Stimulated activated CD4-positive, alpha-beta T cell treated with anti-CD3 and anti-CD28 coated beads, Interleukin-2, amount 100 ng/mL, for 48 hours (primary cell): ENCODE results near the gene PRDX6.
"Not testable (repeated sequence)": the region's sequence is repeated elsewhere in the genome, so short reads cannot be mapped to it uniquely, and the experiment has no call there.

Source experiments
- DNase-seq, 2 donors: peaks; one replicate each; pipeline ENCODE4 v3.0.0-alpha.2; 2020

PRDX6 gene

DNA sequence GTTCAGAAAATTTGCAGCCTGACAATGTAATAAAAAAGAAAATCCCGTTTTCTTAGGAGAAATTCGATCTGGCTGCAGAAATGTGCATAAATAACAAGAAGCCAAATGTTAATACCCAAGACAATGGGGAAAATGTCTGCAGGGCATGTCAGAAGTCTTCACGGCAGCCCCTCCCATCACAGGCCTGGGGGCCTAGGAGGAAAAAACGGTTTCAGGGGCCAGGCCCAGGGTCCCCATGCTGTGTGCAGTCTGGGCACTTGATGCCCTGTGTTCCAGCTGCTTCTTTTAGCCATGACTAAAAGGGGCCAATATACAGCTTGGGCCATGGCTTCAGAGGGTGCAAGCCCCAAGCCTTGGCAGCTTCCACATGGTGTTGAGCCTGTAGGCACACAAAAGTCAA lies 6.5 kb upstream of the PRDX6 start:
- DNase-seq, result no peak

DNA sequence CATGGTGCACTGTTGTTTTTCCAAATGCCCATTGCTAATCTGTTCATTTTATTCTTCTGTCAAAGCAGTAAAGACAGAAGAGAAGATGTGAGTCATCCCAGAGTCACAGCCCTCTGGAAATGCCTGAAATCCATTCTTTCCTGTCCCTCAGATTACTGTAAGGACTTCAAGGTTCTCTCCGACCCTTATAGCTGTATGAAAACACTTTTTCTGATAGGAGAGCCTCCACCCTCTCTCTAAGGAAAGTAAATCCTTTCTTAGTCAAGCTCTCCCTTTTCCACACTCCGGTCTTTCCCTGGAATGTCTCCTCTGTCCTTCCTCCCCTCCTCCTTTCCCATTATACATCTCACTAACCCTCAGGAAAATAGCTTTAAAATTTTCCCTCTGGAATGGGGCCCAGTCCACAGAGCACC lies 3.5 kb upstream of the PRDX6 start:
- no peak for DNase-seq

DNA sequence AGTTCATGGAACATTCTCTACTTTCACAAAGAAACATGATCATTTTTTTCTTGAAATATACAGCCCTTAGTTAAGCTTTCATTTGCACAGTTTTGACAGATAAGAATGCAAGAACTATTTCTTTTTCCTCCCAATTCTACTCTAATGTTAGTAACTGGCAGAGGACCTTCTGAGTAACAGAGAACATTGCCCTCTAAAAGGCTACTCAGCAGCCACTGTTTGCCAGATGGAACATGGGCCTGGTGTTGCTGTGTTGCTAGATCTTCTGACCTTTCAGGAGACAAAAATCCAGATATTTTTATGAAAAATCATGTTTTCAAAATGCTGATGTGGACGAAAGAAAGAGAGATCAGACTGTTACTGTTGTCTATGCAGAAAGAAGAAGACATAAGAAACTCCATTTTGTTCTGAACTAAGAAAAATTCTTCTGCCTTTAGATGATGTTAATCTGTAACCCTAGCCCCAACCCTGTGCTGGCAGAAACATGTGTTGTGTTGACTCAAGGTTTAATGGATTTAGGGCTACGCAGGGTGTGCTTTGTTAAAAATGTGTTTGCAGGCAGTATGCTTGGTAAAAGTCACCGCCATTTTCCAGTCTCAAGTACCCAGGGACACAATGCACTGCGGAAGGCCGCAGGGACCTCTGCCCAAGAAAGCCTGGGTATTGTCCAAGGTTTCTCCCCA lies 2.9 kb upstream of the PRDX6 start:
- no peak for DNase-seq

DNA sequence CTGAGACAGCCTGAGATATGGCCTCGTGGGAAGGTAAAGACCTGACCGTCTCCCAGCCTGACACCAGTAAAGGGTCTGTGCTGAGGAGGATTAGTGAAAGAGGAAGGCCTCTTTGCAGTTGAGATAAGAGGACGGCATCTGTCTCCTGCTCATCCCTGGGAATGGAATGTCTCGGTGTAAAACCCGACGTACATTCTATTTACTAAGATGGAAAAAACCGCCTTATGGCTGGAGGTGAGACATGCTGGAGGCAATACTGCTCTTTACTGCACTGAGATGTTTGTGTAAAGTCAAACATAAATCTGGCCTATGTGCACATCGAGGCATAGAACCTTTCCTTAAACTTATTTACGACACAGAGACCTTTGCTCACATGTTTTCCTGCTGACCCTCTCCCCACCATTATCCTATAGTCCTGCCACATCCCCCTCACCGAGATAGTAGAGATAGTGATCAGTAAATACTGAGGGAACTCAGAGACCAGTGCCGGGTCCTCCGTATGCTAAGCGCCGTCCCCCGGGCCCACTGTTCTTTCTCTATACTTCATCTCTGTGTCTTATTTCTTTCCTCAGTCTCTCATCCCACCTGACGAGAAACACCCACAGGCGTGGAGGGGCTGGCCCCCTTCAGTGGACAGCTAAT lies 2.2 kb upstream of the PRDX6 start:
- DNase-seq, result not testable (repeated sequence)

DNA sequence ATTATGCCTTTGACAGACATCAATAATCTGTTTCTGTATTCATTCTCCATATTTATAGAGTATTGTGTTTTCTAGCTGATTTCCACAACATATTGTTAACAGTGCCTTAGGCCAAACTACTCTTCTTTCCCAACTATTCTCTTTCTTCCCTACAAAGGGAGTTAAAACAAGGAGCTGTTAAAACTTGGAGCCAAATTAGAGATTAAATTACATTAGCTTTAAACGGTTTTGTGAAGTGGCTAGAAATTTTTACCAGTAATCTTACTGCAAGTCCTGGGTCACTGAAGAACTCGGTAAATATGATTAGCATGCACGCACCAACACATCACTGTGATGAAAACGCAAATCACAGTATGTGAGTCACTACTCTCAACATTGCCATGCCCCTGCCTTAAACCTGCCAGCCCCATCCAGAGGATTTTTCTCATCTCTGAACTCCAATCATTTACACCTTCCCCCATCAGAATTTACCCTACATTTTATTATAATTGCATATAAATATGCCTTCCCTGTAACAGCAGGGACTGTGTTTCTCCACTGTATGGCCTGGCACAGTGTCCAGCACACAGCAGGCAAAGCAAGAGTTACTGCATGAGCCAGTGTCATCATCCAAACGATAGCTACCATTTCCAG lies 1.5 kb upstream of the PRDX6 start:
- DNase-seq, result no peak

DNA sequence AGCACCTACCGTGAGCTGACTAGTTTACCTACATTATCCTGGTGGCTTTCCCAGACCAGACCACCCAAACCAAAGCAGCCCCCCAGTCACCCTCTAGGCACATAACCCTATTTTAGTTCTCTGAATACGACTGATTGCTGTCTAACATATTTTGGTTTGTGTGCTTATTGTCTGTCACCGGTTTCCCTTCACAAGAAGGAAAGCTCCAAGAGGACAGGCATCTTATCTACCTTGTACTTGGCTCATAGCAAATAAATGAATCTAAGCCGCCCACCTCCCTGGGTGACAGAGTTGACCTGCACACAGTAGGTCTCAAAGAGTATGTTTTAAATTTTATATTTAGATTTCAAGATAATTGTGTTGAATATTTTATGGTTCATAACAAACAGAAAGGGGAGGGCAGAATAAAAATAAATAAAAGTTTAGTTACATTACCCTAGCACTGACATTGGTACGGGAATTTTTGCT lies 904 bp upstream of the PRDX6 start:
- no peak for DNase-seq

DNA sequence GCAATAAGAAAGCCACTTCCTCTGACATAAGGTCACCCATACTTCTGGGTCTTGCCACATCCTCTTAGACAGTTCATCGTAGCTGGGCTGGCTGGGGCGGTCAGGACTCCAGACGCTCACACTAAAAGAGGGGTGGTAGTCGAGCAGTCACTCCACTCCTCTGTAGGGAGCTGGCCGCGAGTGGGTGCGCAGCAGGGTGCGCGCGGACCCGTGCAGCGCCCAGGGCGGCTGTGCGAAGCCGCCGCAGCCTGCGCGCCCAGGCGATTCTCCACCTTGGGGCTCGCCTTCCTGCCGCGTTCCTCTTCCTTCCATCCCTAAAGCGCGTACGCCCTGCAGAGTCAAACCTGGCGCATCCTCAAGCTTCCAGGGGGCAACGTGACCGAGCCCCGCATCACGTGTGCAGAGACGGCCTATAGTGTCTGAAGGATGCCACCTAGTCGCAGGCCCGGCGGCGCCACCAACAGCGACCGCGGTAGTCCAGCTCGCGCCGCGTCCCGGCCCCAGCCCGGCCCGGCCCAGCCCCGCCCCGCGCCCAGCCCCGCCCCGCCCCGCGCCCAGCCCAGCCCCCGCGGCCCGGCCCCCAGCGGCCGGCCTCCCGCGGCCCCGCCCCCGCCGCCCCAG lies 360 bp upstream of the PRDX6 start:
- peak; percentile 75 to 80 for DNase-seq

DNA sequence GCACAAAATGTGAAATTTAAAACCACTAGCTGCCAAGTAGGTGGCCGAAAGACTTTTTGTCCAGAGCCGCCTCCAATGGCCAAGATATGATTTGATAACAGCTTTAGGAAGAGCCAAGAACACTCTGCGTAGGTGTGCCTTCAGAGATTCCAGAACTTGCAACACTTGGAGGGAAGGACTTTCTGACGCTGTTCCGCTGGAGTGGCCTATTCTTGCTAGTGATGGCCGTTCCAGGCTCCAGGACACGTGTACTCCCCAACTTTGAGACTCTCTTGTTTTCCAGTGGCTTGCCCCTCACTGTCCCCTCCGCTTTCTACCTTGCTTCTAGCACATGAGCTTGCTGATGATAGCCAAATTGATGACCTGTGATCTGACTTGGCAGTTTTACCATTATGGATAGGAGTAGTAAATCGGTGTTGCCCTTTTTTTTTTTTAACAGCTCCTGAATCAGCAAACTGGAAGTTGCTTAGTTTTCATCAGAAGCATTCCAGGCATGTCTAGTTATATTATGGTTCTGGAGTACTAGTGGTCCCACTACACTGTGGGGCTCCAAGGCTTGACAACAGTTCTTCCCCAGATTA lies 1.0 kb downstream of the PRDX6 start:
- no peak for DNase-seq

DNA sequence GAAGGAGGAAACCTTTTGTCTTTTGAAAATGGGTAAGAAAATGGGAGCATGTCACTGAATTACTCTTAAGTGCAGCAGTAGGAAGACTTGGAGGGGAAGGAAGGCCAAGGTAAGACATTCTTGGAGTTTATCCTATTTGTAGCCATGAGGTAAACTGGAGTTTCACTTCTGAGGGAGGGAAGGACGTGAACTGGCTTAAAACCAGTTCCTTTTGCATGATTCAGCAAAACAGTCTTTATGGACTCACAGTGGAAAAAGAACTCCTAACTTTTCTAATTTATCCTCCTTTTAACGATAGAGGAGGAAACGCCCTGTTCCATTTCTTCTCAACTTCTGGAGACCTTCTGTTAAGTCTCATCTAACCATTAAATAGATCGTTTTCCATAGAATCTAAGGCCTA lies 2.5 kb downstream of the PRDX6 start:
- no peak for DNase-seq

DNA sequence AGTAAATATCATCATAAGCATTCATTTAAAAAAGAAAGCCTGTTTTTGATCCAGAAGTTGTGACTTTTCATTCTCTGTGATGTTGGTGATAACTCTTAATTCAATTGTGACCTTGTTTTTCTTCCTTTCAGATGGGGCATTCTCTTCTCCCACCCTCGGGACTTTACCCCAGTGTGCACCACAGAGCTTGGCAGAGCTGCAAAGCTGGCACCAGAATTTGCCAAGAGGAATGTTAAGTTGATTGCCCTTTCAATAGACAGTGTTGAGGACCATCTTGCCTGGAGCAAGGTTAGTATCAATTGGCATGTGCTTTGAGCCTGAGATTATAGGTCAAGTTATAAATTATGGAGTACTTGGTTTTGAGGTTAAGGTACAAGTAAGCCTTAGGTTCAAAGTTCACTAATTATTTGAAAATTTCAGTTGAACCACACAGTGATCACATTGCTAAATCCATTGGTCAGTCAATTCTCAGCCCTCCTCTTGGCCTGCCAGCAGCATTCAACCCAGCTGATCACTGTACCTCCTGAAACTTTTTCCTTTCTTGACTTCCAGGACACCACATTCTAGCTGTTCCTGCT lies 4.1 kb downstream of the PRDX6 start:
- no peak for DNase-seq

DNA sequence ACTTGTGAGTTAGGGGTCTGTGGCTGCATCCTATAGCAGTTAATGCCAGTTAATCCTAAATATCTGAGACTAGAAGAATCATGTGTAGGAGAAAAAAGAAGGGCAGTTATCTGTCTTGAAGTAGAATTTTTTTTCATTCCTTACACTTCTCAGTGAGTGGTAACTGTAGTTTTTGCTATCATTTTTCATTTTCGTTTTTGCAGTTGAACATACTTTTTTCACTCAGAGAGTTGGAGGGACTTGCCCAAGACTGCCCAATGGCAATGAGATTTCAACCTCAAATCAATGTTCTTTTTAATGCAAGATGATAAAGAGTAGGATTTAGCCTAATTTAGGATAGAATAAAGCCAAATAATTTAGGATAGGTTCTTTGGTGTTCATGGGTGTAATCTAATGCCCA lies 5.5 kb downstream of the PRDX6 start:
- DNase-seq, result no peak

DNA sequence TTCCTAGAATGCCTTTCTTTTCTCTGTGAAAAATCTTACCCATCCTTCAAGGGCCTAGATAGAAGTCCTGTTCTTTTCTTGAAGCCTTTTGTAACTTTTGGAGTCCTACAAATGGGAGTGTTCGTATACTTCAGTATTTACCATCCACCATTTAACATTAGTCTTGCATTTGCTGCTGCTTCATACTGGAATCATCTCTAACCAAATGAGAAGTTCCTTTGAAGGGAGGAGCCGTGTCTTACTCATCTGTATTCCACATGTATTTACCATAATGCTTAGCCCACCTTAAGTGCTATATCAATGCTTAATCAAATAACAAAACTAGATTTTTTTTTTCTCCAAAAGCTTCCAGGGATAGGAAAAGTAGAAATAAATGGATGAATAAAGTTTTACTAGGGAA lies 7.1 kb downstream of the PRDX6 start:
- no peak for DNase-seq

DNA sequence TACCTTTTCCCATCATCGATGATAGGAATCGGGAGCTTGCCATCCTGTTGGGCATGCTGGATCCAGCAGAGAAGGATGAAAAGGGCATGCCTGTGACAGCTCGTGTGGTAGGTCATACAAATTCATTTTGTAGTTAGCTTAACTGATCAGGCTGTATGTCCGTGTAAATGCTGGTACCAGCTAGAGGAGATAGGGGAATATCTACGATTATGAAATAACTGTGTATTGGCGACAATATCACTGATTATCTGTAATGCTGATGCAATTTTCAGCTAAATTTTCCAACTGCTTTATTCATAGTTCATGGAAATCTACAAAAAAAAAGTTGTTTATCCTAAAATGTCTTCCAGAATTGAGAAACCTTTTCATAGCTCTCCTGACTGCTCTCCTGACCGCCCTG lies 8.3 kb downstream of the PRDX6 start:
- DNase-seq, result no peak

DNA sequence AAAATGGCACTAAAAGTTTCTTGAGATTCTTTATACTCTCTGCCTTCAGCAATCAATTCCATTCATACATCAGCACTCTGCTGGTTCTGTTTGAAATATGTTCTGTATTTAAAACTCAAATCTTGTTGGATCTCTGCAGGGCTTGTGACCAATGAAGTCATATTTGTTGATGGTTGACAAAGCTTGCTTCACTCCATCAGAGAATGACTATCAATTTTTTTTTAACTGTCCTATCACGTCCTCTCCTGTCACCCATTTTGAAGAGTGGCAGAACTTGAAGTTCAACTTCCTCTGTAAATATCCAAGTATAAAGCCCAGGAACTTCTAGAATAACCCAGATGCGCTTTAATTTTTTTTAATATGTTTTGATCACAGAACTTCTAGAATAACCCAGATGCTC lies 10.9 kb downstream of the PRDX6 start:
- DNase-seq, result no peak

DNA sequence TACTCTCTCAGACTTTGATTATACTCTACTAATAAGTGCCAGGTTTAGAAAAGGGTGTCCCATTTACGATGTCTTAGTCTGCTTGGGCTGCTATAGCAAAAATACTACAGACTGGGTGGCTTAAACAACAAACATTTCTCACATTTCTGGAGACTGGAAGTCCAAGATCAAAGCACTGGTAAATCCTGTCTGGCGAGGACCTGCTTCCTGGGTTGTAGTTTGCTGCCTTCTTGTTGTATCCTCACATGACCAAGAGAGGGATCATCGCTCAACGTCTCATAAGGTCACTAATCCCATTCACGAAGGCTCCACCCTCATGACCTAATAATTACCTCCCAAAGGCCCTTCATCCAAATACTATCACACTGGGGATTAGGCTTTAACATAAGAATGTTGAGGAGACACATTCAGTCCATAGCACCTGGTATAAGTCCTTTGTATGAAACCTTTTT lies 12.0 kb downstream of the PRDX6 start:
- DNase-seq, result no peak

DNA sequence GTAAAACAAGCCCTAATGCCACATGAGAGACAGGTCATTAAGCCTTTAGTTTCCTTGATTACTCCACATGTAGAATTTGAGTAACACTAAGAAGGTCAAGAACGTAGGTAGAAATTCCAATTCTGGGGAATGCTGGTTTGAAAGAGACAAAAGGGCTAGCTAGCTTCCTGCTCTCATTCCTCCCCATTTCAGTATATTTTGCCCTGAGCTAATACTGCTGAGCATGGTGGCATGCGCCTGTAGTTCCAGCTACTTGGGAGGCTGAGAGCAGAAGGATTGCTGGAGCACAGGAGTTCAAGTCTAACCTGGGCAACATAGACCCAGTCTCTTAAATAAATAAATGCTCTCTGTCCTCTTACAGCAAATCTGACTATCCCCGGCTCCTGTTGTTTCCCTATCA lies 12.8 kb downstream of the PRDX6 start:
- no peak for DNase-seq

DNA sequence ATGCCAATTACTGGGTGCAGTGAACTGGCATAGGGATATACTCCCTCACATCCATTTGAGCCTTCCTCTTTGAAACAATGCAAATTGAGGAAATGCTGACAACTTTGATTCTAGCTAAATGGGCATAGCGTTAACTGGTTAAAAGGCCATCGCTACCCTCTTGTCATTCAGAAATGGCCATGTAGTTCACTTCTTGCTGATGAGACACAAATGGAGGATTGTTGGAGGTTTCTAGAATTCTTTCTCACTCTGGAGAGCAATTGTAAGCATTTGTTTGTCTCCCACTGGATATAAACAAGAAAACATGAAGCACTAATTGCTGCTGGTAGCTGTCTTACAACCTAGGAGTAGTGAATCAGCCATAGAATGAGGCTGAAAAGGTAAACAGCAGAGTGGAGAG lies 14.4 kb downstream of the PRDX6 start:
- no peak for DNase-seq

DNA sequence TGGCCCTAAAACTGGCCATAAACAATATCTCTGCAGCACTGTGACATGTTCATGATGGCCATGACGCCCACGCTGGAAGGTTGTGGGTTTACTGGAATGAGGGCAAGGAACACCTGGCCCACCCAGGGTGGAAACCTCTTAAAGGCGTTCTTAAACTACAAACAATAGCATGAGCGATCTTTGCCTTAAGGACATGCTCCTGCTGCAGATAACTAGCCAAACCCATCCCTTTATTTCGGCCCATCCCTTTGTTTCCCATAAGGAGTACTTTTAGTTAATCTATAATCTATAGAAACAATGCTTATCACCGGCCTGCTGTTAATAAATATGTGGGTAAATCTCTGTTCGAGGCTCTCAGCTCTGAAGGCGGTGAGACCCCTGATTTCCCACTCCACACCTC lies 16.0 kb downstream of the PRDX6 start:
- not testable (repeated sequence) for DNase-seq

DNA sequence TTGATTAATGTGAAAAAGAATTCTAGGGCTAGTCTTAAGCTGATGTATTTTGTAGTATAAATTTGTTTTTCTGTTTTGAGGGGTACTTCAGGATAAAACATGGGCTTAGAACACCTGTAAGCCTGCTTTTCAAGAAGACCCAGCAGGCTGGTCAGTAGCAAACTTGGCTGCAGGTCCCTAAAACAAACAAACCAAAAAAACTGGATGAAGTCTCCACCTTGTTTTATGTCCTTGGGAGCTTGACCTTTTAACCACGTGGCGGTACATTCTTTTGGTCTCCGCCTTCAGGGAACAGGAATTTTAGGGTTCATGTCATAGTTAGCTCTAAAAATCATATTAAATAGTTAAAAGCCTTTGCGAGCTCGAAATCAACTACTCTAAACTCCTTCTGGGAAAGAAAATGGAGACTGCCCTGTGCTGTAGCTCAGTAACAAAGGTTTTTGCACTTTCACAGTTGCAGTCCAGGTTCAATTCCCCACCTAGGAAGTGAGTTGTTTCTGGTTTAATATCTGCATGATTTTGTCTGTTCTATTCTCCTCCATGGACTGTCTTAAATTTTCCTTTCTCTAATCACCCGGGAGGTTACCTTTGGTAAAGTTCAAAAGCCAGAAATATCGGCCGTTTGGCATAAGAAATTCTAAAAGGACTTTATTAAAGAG lies 18.6 kb downstream of the PRDX6 start:
- DNase-seq, result no peak

DNA sequence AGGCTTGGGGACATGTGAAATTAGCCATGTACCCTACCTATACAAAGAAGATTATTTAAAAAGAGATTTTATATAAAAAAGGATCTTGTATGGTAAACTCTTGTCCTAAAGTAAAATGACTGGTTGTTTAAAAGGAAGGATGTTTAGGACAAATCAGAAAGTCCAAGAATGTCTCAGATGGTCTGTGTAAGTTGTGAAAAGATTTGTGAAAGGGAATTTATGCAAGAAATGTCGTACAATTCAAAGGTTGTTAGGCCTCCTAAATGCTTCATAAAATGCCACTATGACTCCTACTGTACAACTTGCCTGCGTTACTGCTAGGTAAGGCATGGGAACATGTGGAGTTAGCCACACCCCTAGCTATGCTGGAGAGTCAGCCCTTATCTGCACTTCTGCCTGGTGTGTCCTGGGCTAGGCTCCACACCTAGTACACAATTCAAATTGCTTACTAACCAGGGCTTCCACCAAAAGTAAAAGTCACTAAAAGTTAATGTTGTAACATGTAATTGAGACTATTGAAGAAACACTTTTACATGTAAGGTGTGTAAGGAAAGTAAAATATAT lies 19.7 kb downstream of the PRDX6 start:
- no peak for DNase-seq

DNA sequence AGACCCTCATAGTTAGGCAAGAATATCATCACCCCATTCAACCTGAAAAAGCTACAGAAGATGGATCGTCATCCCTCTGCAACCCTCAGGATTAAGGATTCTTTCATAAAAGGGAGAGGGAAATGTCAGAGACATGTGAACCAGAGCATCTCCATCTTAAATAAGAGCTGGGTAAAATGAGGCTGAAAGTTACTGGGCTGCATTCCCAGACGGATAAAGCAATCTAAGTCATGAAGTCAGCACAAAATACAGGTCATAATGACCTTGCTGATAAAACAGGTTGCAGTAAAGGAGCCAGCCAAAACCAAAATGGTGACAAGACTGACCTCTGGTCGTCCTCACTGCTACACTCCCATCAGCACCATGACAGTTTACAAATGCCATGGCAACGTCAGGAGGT lies 22.6 kb downstream of the PRDX6 start:
- DNase-seq, result no peak

DNA sequence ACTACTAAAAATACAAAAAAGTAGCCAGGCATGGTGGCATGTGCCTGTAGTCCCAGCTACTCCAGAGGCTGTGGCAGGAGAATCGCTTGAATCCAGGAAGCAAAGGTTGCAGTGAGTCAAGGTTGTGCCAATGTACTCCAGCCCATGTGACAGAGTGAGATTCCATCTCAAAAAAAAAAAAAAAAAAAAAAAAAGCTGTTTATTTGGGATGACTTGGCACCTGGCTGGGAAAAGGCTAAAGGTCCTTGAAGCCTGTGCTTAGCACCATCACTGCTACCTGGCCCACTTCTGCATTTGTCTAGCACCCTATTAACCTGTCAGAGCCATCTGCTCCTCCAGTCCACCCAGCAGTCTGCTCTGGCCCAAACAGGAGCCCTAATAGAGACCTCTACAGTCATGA lies 25.0 kb downstream of the PRDX6 start:
- no peak for DNase-seq
